Measurements from ENCODE around the gene IMMP2L. TPM values are rescaled to one million over a fixed set of nuclear protein-coding genes. Genes with fewer than 3 reads are reported as not detected.
A peak's percentile ranks its signal among the peaks of the same experiment; 100 is the strongest.

Gene IMMP2L
- total RNA-seq, 2 donors from 2014 or later = 21.7 to 27.5 TPM

- DNase-seq = no peak
- Mint-ChIP-seq H3K9me3 (peaks cover 0 to 1% of the 10 kb centered on the region in 2 donors), H3K27me3 (ENCODE audit: low read depth) (no peaks in the 10 kb centered on the region), H3K4me3 (no peak overlapping the region), H3K36me3 (ENCODE audit: insufficient read depth in 2 of 2) (no peaks in the 10 kb centered on the region), H3K4me1 (ENCODE audit: low read depth) (peaks cover 11% of the 10 kb centered on the region), H3K27ac (no peak overlapping the region)
- ATAC-seq (replicated peaks in 1 of 2) = no peak
Observed at GRCh38 chr7:111049971-111050680, 512.2 kb downstream of the IMMP2L start.

DNA sequence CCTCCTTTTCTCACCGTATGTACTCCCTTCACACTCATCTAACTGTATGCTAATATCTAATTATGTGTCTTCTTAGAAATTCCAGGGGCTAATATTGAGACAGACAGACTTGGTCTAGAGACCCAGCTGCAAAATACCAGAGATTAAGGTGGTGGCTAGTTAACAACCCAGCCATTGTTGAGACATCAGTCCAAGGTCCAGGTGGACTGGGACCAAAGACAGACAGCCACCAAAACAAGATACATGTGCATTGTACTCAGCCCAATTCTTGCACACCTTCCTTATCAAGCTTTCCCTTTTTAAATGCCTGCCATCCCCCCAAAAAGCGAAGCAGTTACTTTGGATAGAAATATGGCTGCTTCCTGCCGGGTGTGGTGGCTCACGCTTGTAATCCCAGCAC, 514.7 kb downstream of the IMMP2L start:
- DNase-seq (no peak), ATAC-seq (replicated peaks in 1 of 2) (no peak)
- H3K27me3 Mint-ChIP-seq (ENCODE audit: low read depth) = no peaks in the 10 kb centered on the region
- H3K4me1 Mint-ChIP-seq (ENCODE audit: low read depth) = peaks cover 19% of the 10 kb centered on the region
- H3K27ac Mint-ChIP-seq = no peak overlapping the region
- no peaks in the 10 kb centered on the region for H3K36me3 Mint-ChIP-seq (ENCODE audit: insufficient read depth in 2 of 2)
- H3K4me3 Mint-ChIP-seq = no peak overlapping the region
- H3K9me3 Mint-ChIP-seq = peaks cover 0 to 1% of the 10 kb centered on the region in 2 donors

DNA sequence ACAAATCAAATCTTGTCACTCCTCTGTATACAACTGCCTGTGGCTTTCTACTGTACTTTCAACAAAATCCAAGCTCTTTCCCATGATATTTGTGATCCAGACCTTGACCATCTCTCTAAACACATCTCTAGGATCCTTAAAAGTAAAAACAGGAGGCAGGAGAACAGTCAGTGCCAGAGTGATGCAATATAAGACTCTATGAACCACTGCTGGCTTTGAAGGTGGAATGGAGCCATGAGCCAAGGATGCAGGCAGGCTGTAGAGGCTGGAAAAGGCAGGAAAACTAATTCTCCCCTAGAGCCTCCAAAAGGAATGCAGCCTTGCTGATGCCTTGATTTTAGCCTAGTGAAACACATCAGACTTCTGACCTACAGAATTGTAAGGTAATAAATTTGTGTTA, 516.8 kb downstream of the IMMP2L start:
- Mint-ChIP-seq H3K27ac (no peak overlapping the region), H3K27me3 (ENCODE audit: low read depth) (no peaks in the 10 kb centered on the region)
- ATAC-seq (replicated peaks in 1 of 2) = no peak

GRCh38 chr7:111043561-111043960, 518.7 kb downstream of the IMMP2L start:
- peaks cover 0 to 1% of the 10 kb centered on the region in 2 donors for H3K36me3 Mint-ChIP-seq (ENCODE audit: insufficient read depth in 2 of 2)
- DNase-seq = no peak
- no peak overlapping the region for H3K27ac Mint-ChIP-seq
- H3K4me1 Mint-ChIP-seq (ENCODE audit: low read depth) = peaks cover 19% of the 10 kb centered on the region
- no peaks in the 10 kb centered on the region for H3K27me3 Mint-ChIP-seq (ENCODE audit: low read depth)
- H3K4me3 Mint-ChIP-seq = no peak overlapping the region
- ATAC-seq (replicated peaks in 1 of 2) = no peak
- no peaks in the 10 kb centered on the region for H3K9me3 Mint-ChIP-seq

More for the DNA sequence above, 516.8 kb downstream of the IMMP2L start:
- no peak for DNase-seq
- H3K36me3 Mint-ChIP-seq (ENCODE audit: insufficient read depth in 2 of 2) = no peaks in the 10 kb centered on the region
- no peaks in the 10 kb centered on the region for H3K9me3 Mint-ChIP-seq
- H3K4me3 Mint-ChIP-seq = no peak overlapping the region
- H3K4me1 Mint-ChIP-seq (ENCODE audit: low read depth) = peaks cover 23% of the 10 kb centered on the region

DNA sequence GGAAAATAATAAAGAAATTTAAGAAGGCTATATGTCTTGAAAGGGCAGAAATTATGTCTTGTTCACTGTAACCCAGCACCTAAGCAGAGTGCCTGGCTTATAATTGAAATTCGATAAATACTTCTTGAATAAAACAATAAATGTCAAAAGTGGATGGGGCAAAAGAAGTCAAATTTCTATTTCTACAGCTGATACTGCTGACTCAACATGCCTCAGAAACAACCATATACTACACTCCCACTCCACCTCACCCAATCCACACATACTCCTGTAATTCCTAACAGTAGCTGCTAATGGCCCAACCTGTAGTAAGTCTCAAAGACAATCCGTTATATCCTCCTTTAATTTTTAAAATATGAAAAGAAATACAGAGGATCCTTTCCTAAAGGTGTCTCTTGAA, 519.5 kb downstream of the IMMP2L start:
- DNase-seq (no peak), ATAC-seq (replicated peaks in 1 of 2) (no peak)
- Mint-ChIP-seq H3K36me3 (ENCODE audit: insufficient read depth in 2 of 2) (peaks cover 0 to 1% of the 10 kb centered on the region in 2 donors), H3K27ac (no peak overlapping the region), H3K4me1 (ENCODE audit: low read depth) (peaks cover 25% of the 10 kb centered on the region), H3K9me3 (no peaks in the 10 kb centered on the region), H3K4me3 (no peak overlapping the region), H3K27me3 (ENCODE audit: low read depth) (no peaks in the 10 kb centered on the region)

DNA sequence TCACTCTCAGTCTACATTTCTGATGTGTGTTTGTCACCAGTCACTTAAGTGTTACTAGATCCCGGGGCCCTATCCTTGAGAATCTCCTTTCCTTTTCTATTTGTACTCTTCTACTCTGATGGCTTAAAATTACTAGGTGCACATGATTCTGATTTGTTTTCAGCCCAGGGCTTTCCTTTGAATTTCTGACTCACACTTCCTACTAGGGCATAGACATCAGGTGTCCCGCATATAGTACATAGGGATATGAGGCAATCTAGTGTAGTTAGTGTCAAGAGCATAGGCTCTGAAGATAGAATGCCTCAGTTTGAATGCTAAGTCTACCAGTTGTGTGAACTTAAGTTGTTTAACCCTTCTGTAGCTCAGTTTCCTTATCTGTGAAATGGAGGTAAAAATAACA, 520.7 kb downstream of the IMMP2L start:
- Mint-ChIP-seq H3K4me1 (ENCODE audit: low read depth) (peaks cover 26% of the 10 kb centered on the region), H3K9me3 (no peaks in the 10 kb centered on the region), H3K4me3 (peak overlapping the region; percentile 41 to 53), H3K27me3 (ENCODE audit: low read depth) (no peaks in the 10 kb centered on the region), H3K36me3 (ENCODE audit: insufficient read depth in 2 of 2) (peaks cover 0 to 1% of the 10 kb centered on the region in 2 donors), H3K27ac (peak overlapping the region; percentile 67)
- ATAC-seq (replicated peaks in 1 of 2) (peak; percentile 92 to 98), DNase-seq (no peak)

GRCh38 chr7:111038185-111038584, 524.1 kb downstream of the IMMP2L start:
- H3K4me3 Mint-ChIP-seq = no peak overlapping the region
- no peak for ATAC-seq (replicated peaks in 1 of 2)

DNA sequence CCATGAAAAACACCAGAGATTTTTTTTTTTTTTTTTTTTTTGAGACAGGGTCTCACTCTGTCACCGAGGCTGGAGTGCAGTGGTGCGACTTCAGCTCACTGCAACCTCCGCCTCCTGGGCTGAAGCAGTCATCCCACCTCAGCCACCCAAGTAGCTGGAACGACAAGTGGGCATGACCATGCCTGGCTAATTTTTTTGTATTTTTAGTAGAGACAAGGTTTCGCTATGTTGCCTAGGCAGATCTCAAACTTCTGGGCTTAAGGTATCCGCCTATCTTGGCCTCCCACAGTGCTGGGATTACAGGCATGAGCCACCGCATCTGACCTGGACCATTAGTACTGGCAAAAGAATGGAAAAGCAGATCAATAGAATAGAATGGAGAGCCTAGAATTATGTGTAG, 530.4 kb downstream of the IMMP2L start:
- Mint-ChIP-seq H3K27ac (no peak overlapping the region), H3K36me3 (ENCODE audit: insufficient read depth in 2 of 2) (no peaks in the 10 kb centered on the region), H3K4me1 (ENCODE audit: low read depth) (peaks cover 36% of the 10 kb centered on the region), H3K27me3 (ENCODE audit: low read depth) (no peaks in the 10 kb centered on the region), H3K4me3 (no peak overlapping the region), H3K9me3 (no peaks in the 10 kb centered on the region)
- ATAC-seq (replicated peaks in 1 of 2) (no peak), DNase-seq (no peak)

More at GRCh38 chr7:111038185-111038584, 524.1 kb downstream of the IMMP2L start:
- H3K27me3 Mint-ChIP-seq (ENCODE audit: low read depth) = no peaks in the 10 kb centered on the region
- peaks cover 16% of the 10 kb centered on the region for H3K4me1 Mint-ChIP-seq (ENCODE audit: low read depth)
- DNase-seq = no peak
- H3K36me3 Mint-ChIP-seq (ENCODE audit: insufficient read depth in 2 of 2) = peaks cover 0 to 1% of the 10 kb centered on the region in 2 donors
- H3K27ac Mint-ChIP-seq = no peak overlapping the region
- H3K9me3 Mint-ChIP-seq = no peaks in the 10 kb centered on the region

DNA sequence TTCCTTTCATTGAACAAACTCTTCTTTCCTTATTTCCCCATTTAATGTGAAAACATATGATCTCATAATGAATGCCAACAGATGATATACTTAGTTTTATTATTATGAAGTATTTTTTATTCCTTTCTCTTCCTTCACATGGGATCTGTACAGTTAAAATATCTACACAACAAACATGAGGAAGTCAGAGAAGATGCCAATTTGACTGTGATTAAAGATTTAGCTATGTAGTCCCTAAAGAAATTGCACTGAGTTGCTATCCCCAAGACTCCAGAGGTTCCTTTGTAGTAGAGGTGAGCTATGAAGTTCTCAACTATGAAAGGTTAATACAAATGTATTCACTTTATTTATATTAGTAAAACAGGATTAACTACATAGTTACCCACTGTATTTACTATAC, 532.0 kb downstream of the IMMP2L start:
- DNase-seq = no peak
- no peaks in the 10 kb centered on the region for H3K9me3 Mint-ChIP-seq
- peaks cover 52% of the 10 kb centered on the region for H3K4me1 Mint-ChIP-seq (ENCODE audit: low read depth)
- no peaks in the 10 kb centered on the region for H3K27me3 Mint-ChIP-seq (ENCODE audit: low read depth)
- peak overlapping the region; percentile 59 to 63 for H3K4me3 Mint-ChIP-seq
- peak overlapping the region; percentile 84 for H3K27ac Mint-ChIP-seq
- no peak for ATAC-seq (replicated peaks in 1 of 2)
- H3K36me3 Mint-ChIP-seq (ENCODE audit: insufficient read depth in 2 of 2) = no peaks in the 10 kb centered on the region

DNA sequence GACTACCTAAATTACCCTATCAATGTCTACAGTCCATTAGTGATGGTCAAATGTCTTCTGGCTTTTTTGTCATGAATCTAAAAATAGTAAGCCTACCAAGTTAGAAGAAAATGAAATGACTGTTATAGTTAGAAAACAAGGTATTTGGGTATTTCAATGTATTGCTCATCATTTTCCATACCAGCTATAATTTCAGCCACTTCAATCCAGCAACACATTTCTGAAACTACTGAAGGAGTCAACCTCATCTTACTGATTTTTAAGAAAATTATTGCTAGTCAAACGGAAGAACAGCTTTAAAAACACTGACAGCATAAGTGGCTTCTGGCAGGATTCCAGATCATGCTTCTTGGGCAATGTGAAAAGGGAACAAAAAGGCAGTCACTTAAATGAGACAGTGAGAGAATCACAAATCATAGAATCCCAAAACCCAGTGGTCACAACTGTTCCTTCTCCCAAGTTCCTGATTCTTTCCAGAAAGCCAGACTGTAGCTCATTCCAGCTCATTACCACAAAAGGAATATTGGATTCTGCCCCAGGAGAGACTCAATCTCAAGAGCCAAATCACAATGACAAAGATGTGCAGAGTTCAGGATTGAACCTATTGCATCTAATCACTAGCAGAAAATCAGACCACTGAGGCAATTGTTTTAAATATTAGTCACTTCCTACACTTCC, 532.6 kb downstream of the IMMP2L start:
- Mint-ChIP-seq H3K36me3 (ENCODE audit: insufficient read depth in 2 of 2) (no peaks in the 10 kb centered on the region), H3K9me3 (no peaks in the 10 kb centered on the region), H3K4me1 (ENCODE audit: low read depth) (peaks cover 58% of the 10 kb centered on the region), H3K27ac (peak overlapping the region; percentile 84), H3K4me3 (peak overlapping the region; percentile 59 to 63), H3K27me3 (ENCODE audit: low read depth) (no peaks in the 10 kb centered on the region)
- DNase-seq (peak; percentile 68), ATAC-seq (replicated peaks in 1 of 2) (peak; percentile 65)

- Mint-ChIP-seq H3K36me3 (ENCODE audit: insufficient read depth in 2 of 2) (no peaks in the 10 kb centered on the region), H3K4me1 (ENCODE audit: low read depth) (peaks cover 63% of the 10 kb centered on the region), H3K27ac (peak overlapping the region; percentile 84), H3K27me3 (ENCODE audit: low read depth) (no peaks in the 10 kb centered on the region), H3K4me3 (peak overlapping the region; percentile 59 to 63), H3K9me3 (no peaks in the 10 kb centered on the region)
- ATAC-seq (replicated peaks in 1 of 2) (no peak), DNase-seq (no peak)
Observed at GRCh38 chr7:111029141-111029572, 533.1 kb downstream of the IMMP2L start.

DNA sequence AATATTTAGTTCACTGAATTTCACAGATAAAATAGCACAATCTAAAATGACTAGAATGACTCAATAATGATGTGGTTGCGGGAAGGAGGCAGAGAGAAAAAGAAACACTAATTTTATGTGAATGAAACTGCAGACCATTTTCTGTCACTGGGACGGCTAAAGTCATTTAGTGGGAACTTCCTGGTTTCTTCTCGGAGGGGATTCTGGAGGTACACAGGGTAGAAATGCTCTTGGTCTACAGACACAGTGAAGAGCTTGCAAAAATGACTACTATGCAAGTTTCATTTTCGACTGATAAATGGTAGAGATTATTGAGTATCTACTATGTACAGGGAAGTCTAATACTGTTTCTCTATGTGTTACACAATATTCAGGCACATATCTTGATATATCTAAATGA, 534.9 kb downstream of the IMMP2L start:
- peak overlapping the region; percentile 46 to 93 for H3K4me3 Mint-ChIP-seq
- peak overlapping the region; percentile 35 for H3K27ac Mint-ChIP-seq
- no peak for DNase-seq
- H3K4me1 Mint-ChIP-seq (ENCODE audit: low read depth) = peaks cover 81% of the 10 kb centered on the region
- ATAC-seq (replicated peaks in 1 of 2) = peak; percentile 17 to 27
- no peaks in the 10 kb centered on the region for H3K9me3 Mint-ChIP-seq
- H3K36me3 Mint-ChIP-seq (ENCODE audit: insufficient read depth in 2 of 2) = peaks cover 2% of the 10 kb centered on the region in 2 donors
- H3K27me3 Mint-ChIP-seq (ENCODE audit: low read depth) = no peaks in the 10 kb centered on the region

- Mint-ChIP-seq H3K4me3 (peak overlapping the region; percentile 51 to 93), H3K27me3 (ENCODE audit: low read depth) (no peaks in the 10 kb centered on the region), H3K27ac (peak overlapping the region; percentile 35), H3K36me3 (ENCODE audit: insufficient read depth in 2 of 2) (peaks cover 3 to 4% of the 10 kb centered on the region in 2 donors), H3K4me1 (ENCODE audit: low read depth) (peaks cover 87% of the 10 kb centered on the region), H3K9me3 (no peaks in the 10 kb centered on the region)
- DNase-seq = no peak
- no peak for ATAC-seq (replicated peaks in 1 of 2)
Observed at GRCh38 chr7:111026806-111027205, 535.5 kb downstream of the IMMP2L start.

All from activated T-cell treated with anti-CD3 and anti-CD28 coated beads, Interleukin-2, amount 50 U/mL, for 72 hours (primary cell).